Measurements from ENCODE around the gene TMEM272. TPM values are rescaled to one million over a fixed set of nuclear protein-coding genes. Genes with fewer than 3 reads are reported as not detected.

Gene TMEM272
- total and polyA plus RNA-seq, 7 donors = under 0.01 to 0.28 TPM; not detected in 5

DNA sequence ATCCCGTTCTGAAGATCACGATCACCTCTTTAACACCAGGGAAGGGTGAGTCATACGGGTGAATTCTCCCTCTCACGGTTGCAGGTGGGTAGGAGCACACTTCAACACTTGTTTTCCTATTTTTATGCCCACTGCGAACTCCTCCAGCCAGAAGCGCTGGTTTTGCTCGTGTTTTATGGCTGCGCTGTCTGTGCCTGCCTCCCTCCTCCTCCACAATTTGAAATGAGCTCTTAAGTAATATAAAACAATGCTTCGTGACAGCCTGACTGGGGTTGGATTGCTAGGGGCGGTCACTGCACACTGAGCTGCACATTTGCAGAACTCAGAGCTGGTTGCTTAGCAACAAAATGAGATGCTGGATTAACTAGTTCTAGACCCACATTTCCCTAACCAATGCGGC lies 29.7 kb upstream of the TMEM272 start:
- H3K4me1 ChIP-seq = no peaks in the 10 kb centered on the region
- intact Hi-C loops (cut with DNase I) = no loop called here
- TF ChIP-seq, protein P1, sequence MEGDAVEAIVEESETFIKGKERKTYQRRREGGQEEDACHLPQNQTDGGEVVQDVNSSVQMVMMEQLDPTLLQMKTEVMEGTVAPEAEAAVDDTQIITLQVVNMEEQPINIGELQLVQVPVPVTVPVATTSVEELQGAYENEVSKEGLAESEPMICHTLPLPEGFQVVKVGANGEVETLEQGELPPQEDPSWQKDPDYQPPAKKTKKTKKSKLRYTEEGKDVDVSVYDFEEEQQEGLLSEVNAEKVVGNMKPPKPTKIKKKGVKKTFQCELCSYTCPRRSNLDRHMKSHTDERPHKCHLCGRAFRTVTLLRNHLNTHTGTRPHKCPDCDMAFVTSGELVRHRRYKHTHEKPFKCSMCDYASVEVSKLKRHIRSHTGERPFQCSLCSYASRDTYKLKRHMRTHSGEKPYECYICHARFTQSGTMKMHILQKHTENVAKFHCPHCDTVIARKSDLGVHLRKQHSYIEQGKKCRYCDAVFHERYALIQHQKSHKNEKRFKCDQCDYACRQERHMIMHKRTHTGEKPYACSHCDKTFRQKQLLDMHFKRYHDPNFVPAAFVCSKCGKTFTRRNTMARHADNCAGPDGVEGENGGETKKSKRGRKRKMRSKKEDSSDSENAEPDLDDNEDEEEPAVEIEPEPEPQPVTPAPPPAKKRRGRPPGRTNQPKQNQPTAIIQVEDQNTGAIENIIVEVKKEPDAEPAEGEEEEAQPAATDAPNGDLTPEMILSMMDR (IDR thresholded peaks at IDR 0.05) = no peak
- 69 to 72% methylated on average over 11 of the region's 11 CpGs for WGBS, 2 donors
- no peak overlapping the region for H3K4me3 ChIP-seq
- H3K36me3 ChIP-seq = no peaks in the 10 kb centered on the region
- no peaks in the 10 kb centered on the region for H3K27me3 ChIP-seq
- H3K27ac ChIP-seq = no peak overlapping the region
- no peaks in the 10 kb centered on the region for H3K9me3 ChIP-seq
- DNase-seq = no peak

DNA sequence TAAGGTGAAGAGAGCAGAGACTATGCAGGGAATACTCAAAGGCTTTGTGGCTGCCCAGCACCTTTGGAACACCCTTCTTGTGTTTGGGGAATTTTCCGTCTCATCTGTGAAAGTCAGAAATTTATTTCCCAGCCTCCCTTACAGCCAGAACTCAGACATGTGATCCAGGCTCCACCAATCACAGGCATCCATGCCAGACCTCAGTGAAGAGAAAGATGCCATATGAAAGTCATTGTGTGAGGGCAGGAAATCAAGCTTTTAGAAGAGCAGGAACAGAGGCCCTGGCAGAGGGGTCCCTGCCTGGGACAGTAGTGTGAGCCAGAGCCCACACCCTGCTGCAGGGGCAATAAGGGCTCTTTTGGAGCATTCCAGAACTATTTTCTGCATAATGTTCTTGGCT lies 28.9 kb upstream of the TMEM272 start:
- H3K9me3 ChIP-seq = no peaks in the 10 kb centered on the region
- no peaks in the 10 kb centered on the region for H3K27me3 ChIP-seq
- WGBS, 2 donors = 86 to 96% methylated on average over 1 of the region's 1 CpG
- TF ChIP-seq EP300 (IDR thresholded peaks at IDR 0.05) = no peak
- TF ChIP-seq POLR2AphosphoS5 (IDR thresholded peaks at IDR 0.05) = no peak
- TF ChIP-seq, protein P1 (IDR thresholded peaks at IDR 0.05) = no peak
- TF ChIP-seq POLR2A (IDR thresholded peaks at IDR 0.05) = no peak
- H3K4me3 ChIP-seq = no peak overlapping the region
- no peaks in the 10 kb centered on the region for H3K4me1 ChIP-seq
- DNase-seq = no peak
- H3K27ac ChIP-seq = no peak overlapping the region
- no peaks in the 10 kb centered on the region for H3K36me3 ChIP-seq
- intact Hi-C loops (cut with DNase I) = no loop called here

DNA sequence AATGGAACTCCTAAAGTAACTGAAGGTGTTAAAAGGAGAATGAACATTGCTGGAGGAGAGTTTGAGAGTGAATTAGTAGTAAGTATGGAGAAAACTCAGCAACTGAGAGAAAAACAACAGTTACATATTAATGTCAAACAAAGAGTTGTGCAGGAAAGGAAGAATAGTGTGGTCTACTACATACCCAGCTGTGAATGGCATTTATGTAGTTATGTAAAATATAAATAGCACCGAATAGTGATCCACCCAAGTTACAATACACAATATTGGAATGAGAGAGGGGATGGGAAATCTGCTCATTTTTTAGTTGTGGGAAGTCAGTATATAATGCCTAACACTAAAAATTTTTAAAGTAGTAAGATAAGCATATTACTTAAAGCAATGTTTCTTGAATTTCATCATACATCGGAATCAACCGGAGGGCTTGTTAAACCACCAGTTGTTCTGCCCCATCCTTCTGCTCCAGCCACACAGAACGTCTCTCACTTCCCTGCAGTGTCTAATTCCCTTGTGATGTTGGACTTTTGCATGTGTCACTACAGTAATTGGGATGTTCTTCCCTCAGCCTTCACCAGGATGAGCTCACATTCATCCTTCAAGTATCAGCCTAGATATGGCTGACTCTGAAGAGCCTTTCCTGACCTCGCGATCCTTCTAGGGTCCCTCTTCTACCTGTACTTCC lies 28.3 kb upstream of the TMEM272 start:
- no peak for DNase-seq
- no peak for TF ChIP-seq POLR2A (IDR thresholded peaks at IDR 0.05)
- no peak for TF ChIP-seq EP300 (IDR thresholded peaks at IDR 0.05)
- no peak for TF ChIP-seq POLR2AphosphoS5 (IDR thresholded peaks at IDR 0.05)
- TF ChIP-seq, protein P1 (IDR thresholded peaks at IDR 0.05) = no peak
- no peak overlapping the region for H3K4me3 ChIP-seq
- intact Hi-C loops (cut with DNase I) = no loop called here
- H3K9me3 ChIP-seq = no peaks in the 10 kb centered on the region
- 90 to 92% methylated on average over 6 of the region's 6 CpGs for WGBS, 2 donors
- H3K36me3 ChIP-seq = no peaks in the 10 kb centered on the region
- no peaks in the 10 kb centered on the region for H3K27me3 ChIP-seq
- H3K4me1 ChIP-seq = no peaks in the 10 kb centered on the region
- H3K27ac ChIP-seq = no peak overlapping the region

DNA sequence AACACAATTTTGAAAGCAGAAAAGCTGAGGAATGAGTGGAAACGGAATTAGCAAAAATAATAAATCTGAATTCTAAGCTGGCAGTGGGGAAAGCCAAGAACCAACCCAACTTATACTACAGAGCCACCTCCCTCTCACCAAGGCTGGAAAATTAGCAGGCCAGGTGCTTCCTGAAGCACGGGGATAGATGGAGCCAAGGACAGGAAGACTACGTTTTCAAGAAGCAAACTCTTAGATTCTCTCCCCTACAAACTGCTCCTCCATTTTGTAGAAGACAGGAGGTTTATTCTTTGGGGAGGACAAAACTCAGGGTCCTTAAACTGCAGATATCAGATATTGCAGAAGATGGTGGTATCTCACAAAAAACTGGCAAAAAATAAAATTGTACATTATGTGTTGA lies 25.6 kb upstream of the TMEM272 start:
- intact Hi-C loops (cut with DNase I) = no loop called here
- no peaks in the 10 kb centered on the region for H3K36me3 ChIP-seq
- H3K9me3 ChIP-seq = no peaks in the 10 kb centered on the region
- TF ChIP-seq EP300 (IDR thresholded peaks at IDR 0.05) (no peak), POLR2AphosphoS5 (IDR thresholded peaks at IDR 0.05) (no peak), POLR2A (IDR thresholded peaks at IDR 0.05) (no peak)
- TF ChIP-seq, protein P1 (IDR thresholded peaks at IDR 0.05) = no peak
- 51 to 80% methylated on average over 3 of the region's 3 CpGs for WGBS, 2 donors
- H3K4me3 ChIP-seq = no peak overlapping the region
- DNase-seq = no peak
- H3K4me1 ChIP-seq = no peaks in the 10 kb centered on the region
- H3K27ac ChIP-seq = no peak overlapping the region
- no peaks in the 10 kb centered on the region for H3K27me3 ChIP-seq

DNA sequence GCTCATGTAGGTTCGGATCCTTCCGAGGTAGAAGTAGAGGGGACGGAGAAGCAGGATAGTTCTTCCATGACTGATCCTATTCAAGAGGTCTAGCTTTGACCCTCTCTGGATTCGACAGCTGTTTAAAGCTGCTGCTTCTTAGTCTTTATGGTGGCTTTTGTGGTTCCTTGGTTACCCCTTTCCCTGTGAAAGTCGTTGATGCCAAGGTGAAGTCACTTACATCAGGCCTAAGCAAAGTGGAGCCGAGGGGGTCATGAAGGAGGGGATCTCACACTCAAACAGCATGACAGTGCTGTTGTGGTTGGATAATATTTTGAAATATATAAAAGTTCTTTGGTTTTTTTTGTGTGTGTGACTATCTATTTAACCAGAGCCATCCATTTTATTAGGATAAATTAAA lies 24.9 kb upstream of the TMEM272 start:
- Histone ChIP-seq H3K9me3 (no peaks in the 10 kb centered on the region), H3K4me3 (no peak overlapping the region), H3K36me3 (no peaks in the 10 kb centered on the region), H3K27ac (no peak overlapping the region), H3K27me3 (no peaks in the 10 kb centered on the region), H3K4me1 (no peaks in the 10 kb centered on the region)
- TF ChIP-seq, protein P1 (IDR thresholded peaks at IDR 0.05) = no peak
- TF ChIP-seq POLR2A (IDR thresholded peaks at IDR 0.05) (no peak), POLR2AphosphoS5 (IDR thresholded peaks at IDR 0.05) (no peak), EP300 (IDR thresholded peaks at IDR 0.05) (no peak)
- intact Hi-C loops (cut with DNase I) = no loop called here
- 71 to 85% methylated on average over 6 of the region's 6 CpGs for WGBS, 2 donors
- DNase-seq = no peak
